GM19193 (cell line): ENCODE results near the gene FRMPD4.

Experiments used
- POLR2A ChIP-seq: IDR thresholded peaks from 4 replicates; pipeline ENCODE4 v1.6.1; 2011; ENCODE audit not compliant: insufficient read depth, insufficient read length; ENCODE audit errors: extremely low read depth

FRMPD4 gene

GRCh38 chrX:12526306-12526705, 388.0 kb downstream of the FRMPD4 start:
- TF ChIP-seq POLR2A, result no peak

DNA sequence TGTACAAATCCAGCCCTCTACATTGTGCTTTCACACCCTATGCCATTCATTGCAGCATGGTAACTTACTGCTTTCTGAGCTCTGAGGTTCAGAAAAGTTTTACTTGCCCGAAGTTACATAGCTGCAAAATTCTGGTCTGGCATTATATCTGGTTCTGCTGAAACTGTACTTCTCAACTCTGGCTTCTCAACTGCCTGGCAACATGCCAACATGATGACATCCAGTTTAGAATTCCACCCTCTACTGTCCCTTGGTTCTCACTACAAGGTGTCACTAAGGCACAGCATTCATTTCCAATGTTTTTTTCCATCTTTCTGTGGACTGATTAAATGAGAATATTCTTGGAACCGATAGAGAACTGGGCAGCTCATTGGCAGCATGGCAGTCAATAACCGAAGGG, 410.1 kb downstream of the FRMPD4 start:
- TF ChIP-seq POLR2A, result no peak

DNA sequence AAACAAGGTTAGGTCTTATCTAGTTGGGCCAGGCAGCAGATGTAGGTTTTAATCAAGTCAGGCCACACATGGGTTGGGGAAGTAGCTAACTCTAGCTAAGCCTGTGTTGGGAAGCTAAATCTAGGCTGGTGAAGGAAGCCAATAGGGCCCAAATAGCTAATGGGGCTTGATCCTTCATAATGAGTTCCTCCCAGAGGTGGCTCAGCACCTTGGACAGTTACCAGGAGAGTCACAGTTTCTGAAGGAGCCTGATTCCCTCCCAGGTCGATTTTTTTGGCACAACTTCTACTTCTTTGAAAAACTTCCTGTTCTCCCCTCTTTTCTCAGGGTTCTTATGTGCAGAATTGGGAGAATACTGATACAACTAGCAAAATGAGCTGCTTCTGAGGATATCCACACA, 410.5 kb downstream of the FRMPD4 start:
- no peak for TF ChIP-seq POLR2A

DNA sequence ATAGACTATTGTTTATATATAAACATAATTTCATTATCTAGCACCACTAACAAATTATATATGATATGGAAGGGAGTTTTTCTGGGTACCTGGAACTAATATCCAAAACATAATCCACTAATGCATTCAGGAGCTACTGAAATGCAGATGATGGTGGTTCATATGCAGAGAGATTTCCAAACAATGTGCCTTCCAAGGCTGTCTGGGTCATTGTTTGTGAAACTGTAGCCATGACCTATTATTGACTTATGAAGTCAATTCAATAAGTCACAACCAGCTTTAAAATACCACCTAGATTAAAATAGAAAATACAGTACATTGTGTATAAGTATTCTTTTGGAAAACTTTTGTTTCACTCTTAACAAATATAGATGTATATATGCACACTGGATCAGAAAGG, 415.9 kb downstream of the FRMPD4 start:
- no peak for TF ChIP-seq POLR2A

GRCh38 chrX:12563121-12563520, 424.8 kb downstream of the FRMPD4 start:
- TF ChIP-seq POLR2A, result no peak

DNA sequence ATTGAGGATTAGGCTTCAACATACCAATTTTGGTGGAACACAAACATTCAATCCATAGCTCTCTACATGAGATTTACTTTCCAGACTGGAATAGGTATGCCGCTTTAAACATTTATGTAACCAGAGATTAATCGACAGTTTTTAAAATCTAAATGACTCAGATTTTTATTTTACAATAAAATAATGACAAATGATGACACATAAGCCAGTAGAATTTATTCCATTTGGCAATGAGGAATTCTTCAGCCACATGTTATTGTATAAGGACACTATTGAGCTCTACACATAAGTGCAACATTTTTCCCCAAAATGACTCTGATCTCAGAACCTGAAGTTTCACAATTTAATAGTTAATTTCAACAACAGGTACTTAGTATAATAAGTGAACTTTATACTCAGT, 425.9 kb downstream of the FRMPD4 start:
- TF ChIP-seq POLR2A, result no peak

GRCh38 chrX:12567857-12568256, 429.6 kb downstream of the FRMPD4 start:
- TF ChIP-seq POLR2A, result no peak

GRCh38 chrX:12570859-12571501, 432.7 kb downstream of the FRMPD4 start:
- TF ChIP-seq POLR2A, result no peak

DNA sequence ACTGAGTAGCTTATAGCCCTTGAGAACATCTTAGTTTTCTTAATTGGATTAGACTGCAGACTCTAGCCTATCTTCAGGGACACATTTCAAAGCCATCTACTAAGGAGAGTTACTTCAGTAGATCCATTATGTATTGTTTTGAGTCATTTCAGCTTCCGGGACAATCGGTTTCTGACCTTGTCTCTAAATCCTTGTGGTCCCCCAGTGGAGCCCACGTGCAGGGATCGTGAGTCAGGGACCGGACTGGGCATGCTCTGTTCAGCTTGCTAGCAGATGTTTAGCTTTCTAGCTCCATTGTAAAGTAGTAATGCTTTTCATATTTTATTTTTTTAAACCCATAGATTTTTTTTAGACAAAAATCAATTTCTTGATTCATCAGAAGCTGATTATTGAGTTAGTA, 441.0 kb downstream of the FRMPD4 start:
- TF ChIP-seq POLR2A, result no peak

DNA sequence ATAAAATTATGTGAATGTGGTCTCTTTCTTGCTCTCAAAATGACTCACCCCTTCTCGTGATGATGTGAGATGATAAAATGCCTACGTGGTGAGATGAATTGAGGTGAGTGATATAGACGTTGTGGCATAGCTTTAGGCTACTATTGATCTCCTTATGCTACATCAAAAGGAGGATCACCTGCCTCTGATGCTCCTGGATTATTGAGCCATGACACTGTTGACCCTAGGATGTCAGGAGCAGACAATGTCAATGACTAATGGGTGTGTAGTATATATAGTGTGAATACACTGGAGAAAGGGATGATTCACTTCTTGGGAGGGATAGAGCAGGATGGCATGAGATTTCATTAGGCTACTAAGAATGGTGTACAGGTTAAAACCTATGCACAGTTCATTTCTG, 442.3 kb downstream of the FRMPD4 start:
- TF ChIP-seq POLR2A, result no peak

GRCh38 chrX:12581546-12581945, 443.3 kb downstream of the FRMPD4 start:
- TF ChIP-seq POLR2A, result no peak

GRCh38 chrX:12582649-12583048, 444.4 kb downstream of the FRMPD4 start:
- TF ChIP-seq POLR2A, result no peak

DNA sequence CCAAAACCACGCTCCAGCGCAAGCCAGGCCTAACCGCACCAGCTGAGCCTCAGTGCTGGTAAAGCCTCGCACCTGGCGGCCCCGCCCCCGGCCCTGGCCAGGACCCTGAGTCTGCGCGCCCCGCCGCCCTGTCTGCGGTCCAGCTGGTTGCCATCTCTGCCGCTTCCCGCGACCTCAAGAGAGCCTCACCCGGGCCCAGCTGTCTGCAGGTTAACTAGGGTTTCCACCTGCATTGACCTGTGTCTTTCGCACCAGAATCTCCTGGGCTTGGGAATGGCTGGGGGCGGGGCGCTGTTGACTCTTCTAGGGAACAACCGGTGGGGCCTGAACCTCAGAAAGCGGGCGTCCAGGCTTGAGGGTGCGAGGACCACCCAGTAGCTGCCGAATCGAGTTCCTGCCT, 445.3 kb downstream of the FRMPD4 start:
- no peak for TF ChIP-seq POLR2A

DNA sequence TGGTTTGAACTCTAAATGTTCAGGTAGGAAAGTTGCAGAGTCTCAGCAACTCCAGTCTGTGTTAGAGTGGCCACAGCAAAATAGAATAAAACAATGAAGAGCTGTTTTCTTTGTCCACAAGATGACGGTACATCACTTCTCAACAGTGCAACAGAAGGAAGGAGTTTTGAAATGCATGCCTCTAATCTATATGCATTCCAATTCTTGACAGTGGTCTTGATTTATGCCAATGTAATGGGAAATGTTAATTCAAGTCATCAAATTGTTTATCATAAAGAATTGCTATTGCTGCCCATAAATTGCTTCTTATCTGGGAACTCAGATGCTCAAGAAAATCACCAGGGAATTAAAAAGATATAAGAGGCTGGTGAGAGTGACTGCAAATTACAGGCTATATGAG, 457.4 kb downstream of the FRMPD4 start:
- TF ChIP-seq POLR2A, result no peak

GRCh38 chrX:12610079-12610478, 471.8 kb downstream of the FRMPD4 start:
- TF ChIP-seq POLR2A, result no peak

DNA sequence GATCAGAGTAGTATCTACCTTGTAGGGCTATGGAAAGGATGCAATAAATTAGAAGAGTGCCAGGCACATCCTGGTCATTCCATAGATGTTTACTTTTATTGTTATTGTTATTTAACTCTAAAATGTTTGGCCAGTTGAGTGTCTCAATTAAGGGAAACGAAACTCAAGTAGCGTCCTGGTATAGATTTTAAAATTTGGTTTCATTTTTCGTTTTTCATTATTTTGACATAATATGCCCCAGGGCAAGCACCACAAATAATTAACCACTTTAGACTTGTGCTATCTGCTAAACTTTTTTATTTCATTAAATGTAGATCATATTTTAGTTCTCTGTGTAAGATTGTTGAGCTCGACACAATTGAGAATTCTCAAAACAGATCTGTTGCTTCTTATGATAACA, 473.2 kb downstream of the FRMPD4 start:
- no peak for TF ChIP-seq POLR2A

GRCh38 chrX:12614266-12614665, 476.0 kb downstream of the FRMPD4 start:
- no peak for TF ChIP-seq POLR2A
